CD4-positive, alpha-beta T cell treated with Interleukin-12 subunit alpha and Interleukin-12 subunit beta, for 1 hour (primary cell): ENCODE measurements around the gene YBEY.
"Not testable (repeated sequence)": the region's sequence is repeated elsewhere in the genome, so short reads cannot be mapped to it uniquely, and the experiment has no call there.

Source experiments
- DNase-seq: peaks from one replicate; pipeline ENCODE4 v3.0.0-alpha.2; 2020

Gene YBEY

GRCh38 chr21:46285761-46286647 is at the start of gene YBEY:
Gene YBEY, plus strand, starts transcription at chr21:46286342. Its CDS starts 572 bp downstream, at chr21:46286914.
- DNase-seq = peak; percentile 87

GRCh38 chr21:46237474-46237873 is 48.7 kb upstream of the YBEY start:
- no peak for DNase-seq

GRCh38 chr21:46239817-46240325 is 46.3 kb upstream of the YBEY start:
- DNase-seq = no peak

DNA sequence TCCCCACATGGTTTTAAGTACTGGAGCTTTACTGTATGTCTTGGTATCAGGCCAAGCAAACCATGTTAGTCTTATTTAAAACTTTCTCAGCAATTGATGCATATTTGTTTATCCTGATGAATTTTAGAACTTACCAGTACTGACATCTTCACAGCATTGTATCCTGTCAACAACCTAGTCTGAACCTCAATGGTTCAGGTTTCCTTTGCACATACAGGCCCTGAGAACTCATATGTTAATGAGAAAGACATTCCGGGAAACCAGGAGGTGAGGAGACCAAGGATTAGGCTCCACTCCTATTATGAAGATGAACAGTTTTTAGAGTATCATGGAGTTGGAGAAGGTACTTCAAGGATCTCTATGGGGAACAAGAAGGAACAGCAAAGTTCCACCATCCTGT is 44.6 kb upstream of the YBEY start:
- not testable (repeated sequence) for DNase-seq

DNA sequence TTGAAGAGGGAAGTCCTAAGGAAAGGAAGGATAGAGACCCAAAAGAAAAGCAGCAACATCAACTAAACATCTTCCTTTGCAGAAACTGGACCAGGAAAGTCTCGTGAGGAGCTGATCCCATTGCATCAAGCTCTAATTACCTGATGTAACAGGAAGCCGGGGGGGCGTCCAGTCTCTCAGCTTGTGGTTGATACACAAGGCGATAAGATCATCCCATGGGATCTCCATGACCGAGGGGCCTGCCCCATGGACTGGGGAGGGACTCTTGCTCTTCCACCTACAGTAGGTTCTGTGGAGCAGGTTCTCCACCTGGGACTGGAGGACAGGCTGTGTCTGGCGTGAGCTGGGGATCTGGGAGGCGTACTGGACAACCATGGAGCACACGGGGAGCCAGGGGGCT is 42.8 kb upstream of the YBEY start:
- DNase-seq = no peak

- no peak for DNase-seq
Measured at GRCh38 chr21:46243960-46244361, 42.2 kb upstream of the YBEY start.

GRCh38 chr21:46244602-46245001 is 41.5 kb upstream of the YBEY start:
- DNase-seq = no peak

DNA sequence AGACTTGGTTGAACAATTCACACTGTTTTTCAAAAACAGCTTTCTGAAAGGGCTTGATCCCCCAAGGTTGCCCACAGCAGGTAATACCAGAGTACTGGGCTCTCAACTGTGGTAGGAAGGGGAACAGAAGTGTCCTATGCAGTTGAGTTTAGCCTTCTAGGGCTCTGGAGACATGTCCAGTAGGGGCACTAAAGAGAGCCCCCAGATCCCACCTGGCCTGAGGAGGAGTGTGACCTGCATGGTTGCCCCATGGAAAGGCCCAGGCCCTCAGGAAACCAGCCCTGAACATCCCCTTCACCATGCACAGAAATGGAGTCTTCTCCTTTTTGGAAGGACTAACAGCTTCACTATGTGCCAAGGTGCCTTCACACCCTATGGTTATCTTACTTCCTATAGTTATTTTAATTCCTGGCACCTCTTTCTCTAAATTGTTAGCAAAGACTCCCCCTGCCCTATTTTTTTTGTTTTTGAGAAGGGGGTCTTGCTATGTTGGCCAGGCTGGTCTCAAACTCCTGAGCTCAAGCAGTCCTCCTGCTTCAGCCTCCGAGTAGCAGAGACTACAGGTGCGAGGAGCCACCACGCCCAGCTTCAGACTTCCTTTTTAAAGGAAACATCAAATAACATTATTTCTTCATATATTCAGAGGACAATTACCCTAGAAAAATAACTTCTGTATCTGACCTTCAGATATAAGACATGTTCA is 40.8 kb upstream of the YBEY start:
- DNase-seq = no peak

GRCh38 chr21:46246345-46246744 is 39.8 kb upstream of the YBEY start:
- no peak for DNase-seq

DNA sequence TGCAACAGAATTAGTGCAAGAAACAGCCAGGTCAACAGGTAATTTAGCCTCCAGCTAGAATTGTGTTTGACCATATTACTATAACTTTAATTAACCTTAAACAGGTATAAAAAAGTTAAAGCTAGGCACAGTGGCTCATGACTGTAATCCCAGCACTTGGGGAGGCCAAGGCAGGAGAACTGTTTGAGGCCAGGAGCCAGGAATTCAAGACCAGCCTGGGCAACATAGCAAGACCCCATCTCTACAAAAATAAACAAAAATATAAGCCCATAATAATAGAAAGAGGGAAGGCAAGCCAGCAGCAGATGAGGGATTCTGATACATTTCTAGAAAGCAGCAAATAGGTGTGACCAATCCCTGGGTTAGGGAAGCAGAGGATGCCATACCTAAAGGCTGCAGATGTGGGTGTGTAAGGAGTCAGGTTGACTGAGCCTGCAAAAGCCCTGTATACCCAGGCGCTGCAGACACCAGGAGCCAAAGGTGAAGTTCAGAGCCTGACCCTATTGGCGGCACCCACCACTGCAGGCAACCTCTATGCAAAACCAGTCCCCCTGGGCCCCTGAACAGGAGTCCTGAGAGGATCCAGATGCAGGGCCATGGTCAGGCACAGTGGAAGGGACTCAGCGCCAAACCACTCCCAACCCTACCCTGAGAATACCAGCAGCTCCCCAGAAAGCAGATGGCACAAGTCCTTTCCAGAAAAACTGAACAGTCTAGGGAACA is 38.3 kb upstream of the YBEY start:
- DNase-seq = no peak

DNA sequence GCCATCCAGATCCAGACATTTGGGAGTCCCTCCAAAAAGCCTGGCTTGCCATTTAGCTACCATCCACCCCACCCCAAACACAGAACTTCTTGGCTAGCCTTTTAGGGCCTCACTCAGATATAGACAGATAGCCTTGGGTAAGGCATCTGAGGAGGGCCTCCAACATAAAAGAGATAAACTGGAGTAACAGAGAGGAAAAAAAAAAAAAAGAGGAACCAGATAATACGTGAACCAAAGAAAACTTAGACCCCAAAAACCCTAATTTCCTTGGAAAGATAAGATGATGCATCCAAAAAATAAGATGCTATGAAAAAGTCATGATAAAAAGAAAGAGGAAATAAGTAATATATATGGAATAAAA is 37.7 kb upstream of the YBEY start:
- no peak for DNase-seq

GRCh38 chr21:46248827-46249226 is 37.3 kb upstream of the YBEY start:
- DNase-seq = no peak

DNA sequence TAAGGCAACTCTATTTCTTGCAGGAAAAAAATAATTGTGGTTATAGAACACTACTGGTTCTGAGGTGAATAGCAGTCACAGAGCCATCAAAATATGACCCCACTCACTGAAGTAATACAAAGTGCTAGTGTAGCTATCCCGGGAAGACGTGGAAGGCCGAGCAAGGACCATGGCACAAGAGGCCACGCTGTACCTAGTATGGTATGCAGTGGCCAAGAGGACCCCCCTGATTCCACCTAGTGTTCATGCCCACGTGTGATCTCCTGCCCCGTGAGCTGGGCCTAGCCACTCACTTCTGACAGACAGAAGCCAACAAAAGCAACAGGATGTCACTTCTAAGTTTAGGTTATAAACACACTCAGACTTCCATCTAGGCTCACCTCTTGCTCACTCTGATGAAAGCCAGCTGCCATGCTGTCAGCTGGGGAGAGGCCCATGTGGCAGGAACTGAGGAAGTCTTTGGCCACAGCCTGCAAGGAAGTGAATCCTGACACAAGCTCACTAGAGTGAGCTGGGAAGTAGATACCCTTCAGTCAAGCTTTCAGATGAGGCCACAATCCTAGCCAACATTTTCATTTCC is 35.9 kb upstream of the YBEY start:
- no peak for DNase-seq

DNA sequence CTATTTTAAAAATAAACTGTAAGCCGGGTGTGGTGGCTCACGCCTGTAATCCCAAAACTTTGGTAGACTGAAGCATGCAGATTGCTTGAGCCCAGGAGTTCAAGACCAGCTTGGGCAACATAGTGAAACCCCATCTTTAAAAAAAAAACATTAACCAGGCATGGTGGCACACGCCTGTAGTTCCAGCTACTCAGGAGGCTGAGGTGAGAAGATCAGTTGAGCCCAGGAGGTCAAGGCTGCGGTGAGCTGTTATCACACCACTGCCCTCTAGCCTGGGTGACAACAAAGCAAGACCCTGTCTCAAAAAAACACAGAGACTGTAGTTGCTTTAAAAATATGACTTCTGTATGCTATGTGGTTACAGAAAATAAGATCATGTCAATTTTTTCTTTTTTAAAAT is 33.3 kb upstream of the YBEY start:
- DNase-seq = no peak

- DNase-seq = peak; percentile 61
Measured at GRCh38 chr21:46253610-46254124, 32.5 kb upstream of the YBEY start.

DNA sequence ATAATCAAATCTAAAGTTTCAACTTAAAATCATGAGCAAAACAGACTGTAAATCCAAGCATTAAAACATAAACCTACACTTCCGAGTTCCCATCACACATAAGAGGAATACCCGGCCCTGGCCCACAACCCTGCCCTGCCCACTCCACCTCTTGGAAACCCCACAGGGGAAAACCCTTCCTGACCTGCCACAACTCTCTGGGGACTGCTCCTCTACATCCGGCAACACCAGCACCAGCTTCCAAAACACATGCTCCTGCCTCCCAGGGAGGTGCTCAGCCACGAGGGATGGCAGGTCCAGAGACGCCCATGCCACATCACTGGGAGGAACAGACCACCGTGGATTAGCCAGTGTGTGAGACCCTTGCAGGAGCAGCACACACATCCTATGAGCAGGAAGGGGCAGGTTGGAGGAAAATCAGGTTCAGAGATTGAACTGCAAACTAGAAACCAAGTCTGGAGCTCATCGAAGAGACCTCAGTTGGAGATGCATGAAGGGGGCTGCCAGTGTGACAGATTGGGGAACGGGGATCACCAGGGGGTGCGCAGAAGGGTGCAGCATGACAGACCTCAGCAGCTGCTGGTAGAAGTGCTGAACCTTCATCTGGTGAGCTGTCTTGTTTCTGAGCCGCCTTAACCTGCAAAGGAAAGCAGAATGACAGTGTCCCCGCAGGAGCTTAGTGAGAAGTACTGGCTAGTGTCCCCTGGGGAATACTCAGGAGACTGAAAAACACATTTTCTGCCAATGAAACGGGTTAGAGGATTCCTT is 31.8 kb upstream of the YBEY start:
- no peak for DNase-seq

DNA sequence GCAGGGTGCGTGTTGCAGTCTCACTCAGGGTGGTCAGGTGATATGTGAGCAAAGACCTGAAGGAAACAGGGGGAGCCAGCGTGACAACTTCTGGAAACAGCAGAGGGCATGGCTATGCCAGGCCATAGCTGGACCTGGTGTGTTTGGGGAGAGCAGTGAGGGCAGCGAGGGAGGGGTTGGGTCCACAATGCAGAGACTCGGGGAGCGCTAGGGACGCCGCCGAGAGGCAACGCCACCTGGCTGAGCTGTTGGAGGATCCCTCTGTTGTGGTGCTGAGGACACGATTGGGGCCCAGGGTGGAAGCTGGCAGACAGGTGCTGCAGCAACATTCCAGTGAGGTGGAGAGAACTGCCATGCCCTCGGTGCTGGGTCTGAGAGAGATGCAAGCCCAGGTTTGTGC is 31.0 kb upstream of the YBEY start:
- no peak for DNase-seq

GRCh38 chr21:46255758-46256337 is 30.3 kb upstream of the YBEY start:
- DNase-seq = no peak

DNA sequence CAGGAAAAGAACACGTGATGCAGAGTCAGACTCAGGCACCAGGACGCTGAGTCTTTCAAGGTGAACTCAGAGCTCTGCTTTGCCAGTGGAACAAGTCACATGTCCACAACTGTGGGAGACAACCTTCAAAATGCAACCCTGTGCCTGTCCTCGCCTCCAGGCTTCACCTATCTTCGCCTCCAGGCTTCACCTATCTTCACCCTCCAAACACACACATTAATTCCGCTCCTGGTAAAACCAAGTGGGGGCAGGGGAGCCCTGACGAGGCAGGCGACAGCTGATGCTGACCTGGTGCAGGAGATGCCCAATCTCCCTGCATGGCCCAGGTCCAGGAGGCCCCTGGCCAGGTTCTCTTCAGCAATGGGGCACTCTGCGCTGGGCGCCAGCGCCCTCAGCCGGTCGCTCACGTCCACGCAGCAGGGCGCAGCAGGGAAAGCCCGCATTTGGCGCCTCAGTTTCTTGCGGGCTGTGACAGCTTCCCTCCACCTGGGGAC is 29.6 kb upstream of the YBEY start:
- no peak for DNase-seq

DNA sequence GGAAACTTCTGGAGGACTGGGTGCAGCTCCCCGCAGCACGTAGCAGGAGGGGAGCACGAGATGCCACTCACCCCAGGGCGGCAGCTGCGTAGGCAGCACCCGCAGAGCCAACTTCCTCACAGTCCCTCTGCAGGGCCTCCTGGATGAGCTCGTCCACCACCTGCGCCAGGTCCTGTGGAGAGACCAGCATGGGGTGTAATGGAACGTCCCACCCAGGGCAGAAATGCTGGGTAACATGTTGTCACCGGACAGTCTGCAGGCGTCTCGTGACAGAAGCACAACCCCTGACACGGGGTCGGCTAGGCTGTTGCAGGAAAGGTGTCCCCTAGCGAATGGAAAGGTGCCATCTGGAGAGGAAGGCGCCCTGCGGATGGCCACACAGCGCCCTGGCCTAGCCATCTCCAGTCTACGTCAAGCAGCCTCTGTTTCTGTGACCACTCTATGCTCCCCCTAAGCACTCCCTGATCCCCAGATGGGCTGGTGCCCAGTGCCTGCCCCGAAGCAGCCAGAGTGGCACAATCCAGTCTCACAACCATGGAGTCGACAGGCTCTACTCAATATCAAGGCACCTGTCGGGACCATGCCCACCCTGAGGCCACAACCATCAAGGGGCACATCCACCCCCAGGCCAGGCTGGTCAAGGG is 22.0 kb upstream of the YBEY start:
- DNase-seq = no peak

GRCh38 chr21:46264690-46265144 is 21.4 kb upstream of the YBEY start:
- DNase-seq = no peak
